ENCODE measurements around the gene RNASEH2A. TPM values are rescaled to one million over a fixed set of nuclear protein-coding genes. Genes with fewer than 3 reads are reported as not detected.
"Not testable (repeated sequence)": the region's sequence is repeated elsewhere in the genome, so short reads cannot be mapped to it uniquely, and the experiment has no call there.

Gene RNASEH2A
- total and polyA plus RNA-seq, 10 donors, result 4.4 to 15.9 (median 11.7) TPM

DNA sequence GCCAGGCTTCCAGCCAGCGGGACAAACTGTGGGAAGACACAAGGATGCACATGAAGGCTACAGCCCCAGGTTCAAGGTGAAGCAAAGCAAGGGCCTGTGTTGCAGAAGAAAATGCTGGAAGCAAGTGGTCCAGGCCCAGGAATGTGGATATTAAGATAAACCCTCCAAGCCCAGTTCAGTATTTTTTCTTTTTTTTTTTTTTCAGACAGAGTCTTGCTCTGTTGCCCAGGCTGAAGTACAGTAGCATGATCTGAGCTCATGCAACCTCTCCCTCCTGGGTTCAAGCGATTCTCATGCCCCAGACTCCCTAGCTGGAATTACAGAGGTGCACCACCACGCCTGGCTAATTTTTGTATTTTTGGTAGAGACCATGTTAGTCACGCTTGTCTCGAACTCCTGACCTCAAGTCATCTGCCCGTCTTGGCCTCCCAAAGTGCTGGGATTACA lies 9.2 kb upstream of the RNASEH2A start:
- Histone ChIP-seq H3K4me3 (no peak overlapping the region), H3K27ac (peak overlapping the region in 4 of 8 donors; percentile 71 to 100 (median 90)), H3K27me3 (replicated peaks in 1 of 7) (peaks cover 0 to 12% (median 0%) of the 10 kb centered on the region in 7 donors), H3K36me3 (peaks cover 0 to 38% (median 9%) of the 10 kb centered on the region in 6 donors), H3K9me3 (no peaks in the 10 kb centered on the region), H3K4me1 (peaks cover 24 to 62% (median 50%) of the 10 kb centered on the region in 6 donors)
- intact Hi-C loops (cut with DNase I; ENCODE audit: low total_unique reads), result loop anchor here (5.0 kb wide), 1 partner anchor 35 kb away; no protein-coding TSS in a partner anchor
- WGBS, 5 donors, result 82 to 97% (median 92%) methylated on average over 6 of the region's 6 CpGs
- DNase-seq, result no peak
- TF ChIP-seq, protein P1, sequence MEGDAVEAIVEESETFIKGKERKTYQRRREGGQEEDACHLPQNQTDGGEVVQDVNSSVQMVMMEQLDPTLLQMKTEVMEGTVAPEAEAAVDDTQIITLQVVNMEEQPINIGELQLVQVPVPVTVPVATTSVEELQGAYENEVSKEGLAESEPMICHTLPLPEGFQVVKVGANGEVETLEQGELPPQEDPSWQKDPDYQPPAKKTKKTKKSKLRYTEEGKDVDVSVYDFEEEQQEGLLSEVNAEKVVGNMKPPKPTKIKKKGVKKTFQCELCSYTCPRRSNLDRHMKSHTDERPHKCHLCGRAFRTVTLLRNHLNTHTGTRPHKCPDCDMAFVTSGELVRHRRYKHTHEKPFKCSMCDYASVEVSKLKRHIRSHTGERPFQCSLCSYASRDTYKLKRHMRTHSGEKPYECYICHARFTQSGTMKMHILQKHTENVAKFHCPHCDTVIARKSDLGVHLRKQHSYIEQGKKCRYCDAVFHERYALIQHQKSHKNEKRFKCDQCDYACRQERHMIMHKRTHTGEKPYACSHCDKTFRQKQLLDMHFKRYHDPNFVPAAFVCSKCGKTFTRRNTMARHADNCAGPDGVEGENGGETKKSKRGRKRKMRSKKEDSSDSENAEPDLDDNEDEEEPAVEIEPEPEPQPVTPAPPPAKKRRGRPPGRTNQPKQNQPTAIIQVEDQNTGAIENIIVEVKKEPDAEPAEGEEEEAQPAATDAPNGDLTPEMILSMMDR (IDR thresholded peaks at IDR 0.05 in 8 of 11, conservative IDR thresholded peaks at IDR 0.05 in 3 of 11), result no peak
- TF ChIP-seq POLR2AphosphoS5 (IDR thresholded peaks at IDR 0.05), result no peak
- TF ChIP-seq POLR2A (IDR thresholded peaks at IDR 0.05), result no peak

DNA sequence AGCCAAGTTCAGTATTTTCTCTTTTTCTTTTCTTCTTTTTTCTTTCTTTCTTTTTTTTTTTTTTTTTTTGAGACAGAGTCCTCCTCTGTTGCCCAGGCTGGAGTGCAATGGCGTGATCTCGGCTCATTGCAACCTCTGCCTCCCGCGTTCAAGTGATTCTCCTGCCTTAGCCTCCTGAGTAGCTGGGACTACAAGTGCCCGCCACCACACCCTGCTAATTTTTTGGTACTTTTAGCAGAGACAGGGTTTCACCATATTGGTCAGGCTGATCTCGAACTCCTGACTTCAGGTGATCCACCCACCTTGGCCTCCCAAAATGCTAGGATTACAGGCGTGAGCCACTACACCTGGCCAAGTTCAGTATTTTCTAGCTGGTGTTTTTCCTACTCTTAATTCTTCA lies 8.8 kb upstream of the RNASEH2A start:
- peaks cover 0 to 38% (median 9%) of the 10 kb centered on the region in 6 donors for H3K36me3 ChIP-seq
- H3K9me3 ChIP-seq, DNase-seq, H3K4me3 ChIP-seq, H3K27ac ChIP-seq: not testable (repeated sequence)
- 94 to 98% (median 96%) methylated on average over 7 of the region's 7 CpGs for WGBS, 5 donors
- peaks cover 27 to 67% (median 55%) of the 10 kb centered on the region in 6 donors for H3K4me1 ChIP-seq
- intact Hi-C loops (cut with DNase I; ENCODE audit: low total_unique reads), result loop anchor here (5.0 kb wide), 1 partner anchor 35 kb away; no protein-coding TSS in a partner anchor
- peaks cover 0 to 17% (median 0%) of the 10 kb centered on the region in 7 donors for H3K27me3 ChIP-seq (replicated peaks in 1 of 7)
- TF ChIP-seq, protein P1 (IDR thresholded peaks at IDR 0.05 in 8 of 11, conservative IDR thresholded peaks at IDR 0.05 in 3 of 11), result peak in 1 of 11 experiments; percentile 8

DNA sequence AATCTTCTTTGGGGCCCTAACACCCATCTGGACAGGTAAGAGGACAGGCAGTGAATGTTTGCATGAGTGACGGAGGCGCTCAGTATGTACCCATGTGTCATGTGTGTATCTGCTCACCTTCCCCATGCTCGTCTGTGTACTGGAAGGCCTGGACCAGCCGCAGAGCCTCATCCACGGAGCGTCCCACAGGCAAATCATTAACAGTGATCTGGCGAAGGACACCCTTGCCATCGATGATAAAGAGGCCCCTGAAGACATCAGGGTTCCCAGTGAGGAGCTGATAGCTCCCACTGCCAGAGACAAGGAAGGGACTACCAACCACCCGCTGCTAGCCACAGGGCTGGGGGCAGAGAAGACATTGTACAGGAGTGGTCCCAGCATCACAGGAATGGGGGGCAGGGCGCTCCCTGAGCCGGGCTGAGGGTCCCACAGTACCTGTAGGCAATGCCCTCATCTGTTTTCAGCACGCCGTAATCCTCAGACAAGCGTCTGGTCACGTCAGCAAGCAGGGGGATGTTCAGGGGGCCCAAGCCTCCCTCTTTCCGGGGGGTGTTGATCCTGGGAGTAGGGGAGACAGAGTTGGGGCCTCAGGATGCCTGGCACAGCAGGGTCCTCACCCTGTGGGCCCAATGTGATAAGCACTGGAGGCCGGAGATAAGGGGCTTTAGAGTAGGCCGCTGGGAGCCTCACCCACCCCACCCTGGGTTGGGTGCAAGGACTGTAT lies 6.5 kb upstream of the RNASEH2A start:
- peaks cover 20 to 61% (median 44%) of the 10 kb centered on the region in 6 donors for H3K4me1 ChIP-seq
- DNase-seq, result no peak
- no peaks in the 10 kb centered on the region for H3K9me3 ChIP-seq
- TF ChIP-seq, protein P1 (IDR thresholded peaks at IDR 0.05 in 8 of 11, conservative IDR thresholded peaks at IDR 0.05 in 3 of 11), result no peak
- TF ChIP-seq POLR2AphosphoS5 (IDR thresholded peaks at IDR 0.05) (no peak), POLR2A (IDR thresholded peaks at IDR 0.05) (no peak)
- 94 to 97% (median 95%) methylated on average over 13 to 18 of the region's 18 CpGs for WGBS, 5 donors
- H3K4me3 ChIP-seq, result peak overlapping the region in 3 of 8 donors; percentile 86 to 90 (median 89)
- intact Hi-C loops (cut with DNase I; ENCODE audit: low total_unique reads), result loop anchor here (5.0 kb wide), 1 partner anchor 38 kb away; no protein-coding TSS in a partner anchor
- peaks cover 0 to 20% (median 0%) of the 10 kb centered on the region in 7 donors for H3K27me3 ChIP-seq (replicated peaks in 1 of 7)
- peak overlapping the region in 2 of 8 donors; percentile 80 to 82 for H3K27ac ChIP-seq
- peaks cover 0 to 38% (median 9%) of the 10 kb centered on the region in 6 donors for H3K36me3 ChIP-seq

DNA sequence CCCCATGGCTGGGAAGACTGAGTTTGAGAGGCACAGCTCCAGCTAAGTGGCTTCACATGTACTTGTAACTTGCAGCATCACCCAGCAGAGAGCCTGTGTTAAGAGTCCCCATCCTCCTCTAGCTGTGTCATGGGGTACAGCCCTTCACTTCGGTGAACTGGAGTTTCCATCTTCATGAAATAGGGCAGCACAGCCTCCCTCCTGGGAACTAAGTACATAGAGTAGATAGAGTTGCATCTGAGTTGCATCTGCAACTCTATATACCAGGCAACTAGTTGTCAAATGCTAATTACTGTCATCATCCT lies 6.0 kb upstream of the RNASEH2A start:
- Histone ChIP-seq H3K27me3 (replicated peaks in 1 of 7) (peaks cover 0 to 20% (median 0%) of the 10 kb centered on the region in 7 donors), H3K4me1 (peaks cover 20 to 55% (median 39%) of the 10 kb centered on the region in 6 donors), H3K27ac (peak overlapping the region in 2 of 8 donors; percentile 80 to 82), H3K4me3 (peak overlapping the region in 6 of 8 donors; percentile 11 to 90 (median 78)), H3K36me3 (peaks cover 0 to 38% (median 9%) of the 10 kb centered on the region in 6 donors), H3K9me3 (no peaks in the 10 kb centered on the region)
- TF ChIP-seq POLR2AphosphoS5 (IDR thresholded peaks at IDR 0.05), result no peak
- TF ChIP-seq POLR2A (IDR thresholded peaks at IDR 0.05), result no peak
- TF ChIP-seq, protein P1 (IDR thresholded peaks at IDR 0.05 in 8 of 11, conservative IDR thresholded peaks at IDR 0.05 in 3 of 11), result no peak
- intact Hi-C loops (cut with DNase I; ENCODE audit: low total_unique reads), result no loop called here
- no peak for DNase-seq
- 67 to 92% (median 86%) methylated on average over 1 of the region's 1 CpG; no CpG with 5 or more reads in 1 of the 5 donors for WGBS, 5 donors
